Epithelial cell of esophagus (primary cell): ENCODE measurements around the gene LTA.

Experiments
- DNase-seq: peaks from one replicate; pipeline ENCODE4 v3.0.0; 2010; ENCODE audit warnings: low read depth
- H3K4me3 ChIP-seq: 2 replicates; pipeline ENCODE4 v1.5.1; 2011; ENCODE audit warnings: mild to moderate bottlenecking, low read length, control low read depth
- CTCF ChIP-seq: IDR thresholded peaks from 2 replicates; pipeline ENCODE4 v1.5.1; 2011; ENCODE audit warnings: low read depth, mild to moderate bottlenecking, low read length, control low read depth, inconsistent platforms; ENCODE audit not compliant: insufficient read depth; ENCODE audit errors: missing control alignments

Gene LTA

GRCh38 chr6:31573239-31574105, 1.4 kb downstream of the LTA start:
- no peak for DNase-seq

GRCh38 chr6:31574106-31575061, 2.3 kb downstream of the LTA start:
- TF ChIP-seq CTCF = no peak
- H3K4me3 ChIP-seq = no peak overlapping the region
- no peak for DNase-seq

More at GRCh38 chr6:31573239-31574105, 1.4 kb downstream of the LTA start:
- H3K4me3 ChIP-seq = no peak overlapping the region
- TF ChIP-seq CTCF = no peak

- peak; percentile 80 for DNase-seq
- no peak for TF ChIP-seq CTCF
- no peak within 1 kb of the TSS for H3K4me3 ChIP-seq
Measured at GRCh38 chr6:31575335-31575901, 3.3 kb downstream of the LTA start, which contains the start of gene TNF. Gene TNF (plus strand): TSS chr6:31575565. CDS start chr6:31575742, 177 bp downstream.

GRCh38 chr6:31575952-31576685, 4.0 kb downstream of the LTA start:
- DNase-seq = no peak
- no peak overlapping the region for H3K4me3 ChIP-seq
- TF ChIP-seq CTCF = no peak

- no peak for DNase-seq
- no peak overlapping the region for H3K4me3 ChIP-seq
- no peak for TF ChIP-seq CTCF
Measured at GRCh38 chr6:31576897-31577578, 4.9 kb downstream of the LTA start.

- H3K4me3 ChIP-seq = no peak overlapping the region
- no peak for DNase-seq
- TF ChIP-seq CTCF = no peak
Measured at GRCh38 chr6:31577579-31577966, 5.5 kb downstream of the LTA start.
